Measurements from ENCODE around the gene MCF2L2.

GRCh38 chr3:183449391-183449790 is 21.0 kb upstream of the MCF2L2 start:
- no peak for TF ChIP-seq CTCF (conservative IDR thresholded peaks at IDR 0.05)
- TF ChIP-seq EZH2 (IDR thresholded peaks at IDR 0.05; ENCODE audit: low read depth), result no peak
